ENCODE results near the gene PUSL1. TPM values are rescaled to one million over a fixed set of nuclear protein-coding genes. Genes with fewer than 3 reads are reported as not detected.

PUSL1 gene
- total and polyA plus RNA-seq, 2 of the 13 experiments (the other 11 are each of a cell fraction or from before 2014, with no cell fraction given): 8.3 to 22.2 TPM

DNA sequence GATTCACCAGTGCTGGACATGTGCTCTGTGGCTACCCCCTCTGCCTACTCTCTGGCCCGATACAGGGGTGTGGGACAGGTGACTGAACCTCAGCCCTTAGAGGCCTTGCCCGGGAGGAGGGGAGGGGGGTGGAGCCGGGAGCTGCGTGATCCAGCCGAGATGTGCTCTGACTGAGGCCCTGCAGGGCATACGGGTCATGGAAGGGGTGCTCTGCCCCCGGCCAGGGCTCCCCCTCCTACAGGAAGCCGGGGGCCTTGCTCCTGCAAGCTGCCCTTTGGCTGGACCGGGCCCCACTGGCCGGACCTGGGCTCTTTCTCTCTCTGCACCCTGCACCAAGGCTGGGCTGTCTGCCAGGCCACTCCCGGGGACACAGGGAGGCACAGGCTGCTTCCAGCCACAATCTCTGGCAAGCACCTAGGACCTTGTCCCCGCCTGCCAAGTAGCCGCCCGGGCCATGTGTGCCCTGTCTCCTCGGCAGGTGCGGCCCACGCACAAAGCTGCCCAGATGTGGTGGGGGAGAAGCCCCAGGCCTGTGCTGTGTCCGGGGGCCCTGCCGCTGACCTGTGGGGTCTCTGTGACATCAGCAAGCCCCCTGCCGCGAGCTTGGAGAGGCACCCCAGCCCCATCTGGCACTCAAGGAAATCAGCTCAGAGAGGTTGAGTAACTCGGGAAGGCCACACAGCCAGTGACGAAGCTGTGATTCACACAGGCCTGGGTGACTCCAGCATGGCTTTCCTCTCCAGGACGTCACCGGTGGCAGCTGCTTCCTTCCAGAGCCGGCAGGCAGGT, 26.7 kb upstream of the PUSL1 start (continued):
- TF ChIP-seq CHD4 (IDR thresholded peaks at IDR 0.05; ENCODE audit: borderline replicate concordance, low read length) (0 out of 2 replicates have a peak, but pooled peaks have one; percentile 34), ZNF567 (CRISPR knock-in tag; IDR thresholded peaks at IDR 0.05; ENCODE audit: borderline replicate concordance) (no peak), ZSCAN5A (CRISPR knock-in tag; IDR thresholded peaks at IDR 0.05; ENCODE audit: borderline replicate concordance) (no peak), ZNF577 (CRISPR knock-in tag; IDR thresholded peaks at IDR 0.05; ENCODE audit: borderline replicate concordance, low read depth) (no peak), NFYC (CRISPR knock-in tag; IDR thresholded peaks at IDR 0.05) (no peak), RFXAP (CRISPR knock-in tag; IDR thresholded peaks at IDR 0.05; ENCODE audit: borderline replicate concordance) (no peak), GTF3A (CRISPR knock-in tag; conservative IDR thresholded peaks at IDR 0.05) (no peak), ZNF260 (CRISPR knock-in tag; IDR thresholded peaks at IDR 0.05; ENCODE audit: borderline replicate concordance, low read depth) (no peak), HOXA7 (CRISPR knock-in tag; IDR thresholded peaks at IDR 0.05) (no peak), ZNF556 (CRISPR knock-in tag; IDR thresholded peaks at IDR 0.05; ENCODE audit: borderline replicate concordance) (0 out of 2 replicates have a peak, but pooled peaks have one; percentile 19), NFRKB (IDR thresholded peaks at IDR 0.05) (no peak), KDM3A (CRISPR knock-in tag; IDR thresholded peaks at IDR 0.05; ENCODE audit: low read depth) (peak; percentile 84; the same call in 1 of the 2 replicates), EP300 (IDR thresholded peaks at IDR 0.05; ENCODE audit: low read depth in 2 of 2, low read length in 2 of 2) (peak; percentile 46 to 65; a peak in 2 of 4 replicates), EP300 (CRISPR knock-in tag; IDR thresholded peaks at IDR 0.05; ENCODE audit: borderline replicate concordance) (no peak), MXI1 (IDR thresholded peaks at IDR 0.05; ENCODE audit: borderline replicate concordance, low read depth, low read length) (0 out of 3 replicates have a peak, but pooled peaks have one; percentile 20), ELK4 (CRISPR knock-in tag; IDR thresholded peaks at IDR 0.05; ENCODE audit: borderline replicate concordance) (no peak), TCF12 (IDR thresholded peaks at IDR 0.05) (no peak), TCF12 (CRISPR knock-in tag; IDR thresholded peaks at IDR 0.05) (peak; percentile 79), ZFX (CRISPR knock-in tag; IDR thresholded peaks at IDR 0.05; ENCODE audit: low read depth) (peak; percentile 83), ZNF878 (CRISPR knock-in tag; IDR thresholded peaks at IDR 0.05) (no peak), POLR2A (IDR thresholded peaks at IDR 0.05; ENCODE audit: insufficient read depth in 1 of 2, low read depth in 2 of 2, low read length in 2 of 2) (peak in 1 of 2 experiments; percentile 19; a peak in 1 of 4 replicates), ZNF563 (CRISPR knock-in tag; IDR thresholded peaks at IDR 0.05) (0 out of 2 replicates have a peak, but pooled peaks have one; percentile 25), NRL (CRISPR knock-in tag; IDR thresholded peaks at IDR 0.05; ENCODE audit: borderline replicate concordance) (no peak; the same call in 1 of the 2 replicates), ZNF777 (CRISPR knock-in tag; IDR thresholded peaks at IDR 0.05) (no peak), NR2F6 (IDR thresholded peaks at IDR 0.05) (peak; percentile 83), NR2F6 (CRISPR knock-in tag; IDR thresholded peaks at IDR 0.05) (peak; percentile 82)
- TF ChIP-seq, protein P1, sequence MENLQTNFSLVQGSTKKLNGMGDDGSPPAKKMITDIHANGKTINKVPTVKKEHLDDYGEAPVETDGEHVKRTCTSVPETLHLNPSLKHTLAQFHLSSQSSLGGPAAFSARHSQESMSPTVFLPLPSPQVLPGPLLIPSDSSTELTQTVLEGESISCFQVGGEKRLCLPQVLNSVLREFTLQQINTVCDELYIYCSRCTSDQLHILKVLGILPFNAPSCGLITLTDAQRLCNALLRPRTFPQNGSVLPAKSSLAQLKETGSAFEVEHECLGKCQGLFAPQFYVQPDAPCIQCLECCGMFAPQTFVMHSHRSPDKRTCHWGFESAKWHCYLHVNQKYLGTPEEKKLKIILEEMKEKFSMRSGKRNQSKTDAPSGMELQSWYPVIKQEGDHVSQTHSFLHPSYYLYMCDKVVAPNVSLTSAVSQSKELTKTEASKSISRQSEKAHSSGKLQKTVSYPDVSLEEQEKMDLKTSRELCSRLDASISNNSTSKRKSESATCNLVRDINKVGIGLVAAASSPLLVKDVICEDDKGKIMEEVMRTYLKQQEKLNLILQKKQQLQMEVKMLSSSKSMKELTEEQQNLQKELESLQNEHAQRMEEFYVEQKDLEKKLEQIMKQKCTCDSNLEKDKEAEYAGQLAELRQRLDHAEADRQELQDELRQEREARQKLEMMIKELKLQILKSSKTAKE (CRISPR knock-in tag; IDR thresholded peaks at IDR 0.05; ENCODE audit: borderline replicate concordance): no peak

Measured in HepG2 (cell line).